Occipital lobe (tissue), 2 donors: Measurements from ENCODE around the gene PARP9. TPM values are rescaled to one million over a fixed set of nuclear protein-coding genes. Genes with fewer than 3 reads are reported as not detected.
"Not testable (repeated sequence)": the region's sequence is repeated elsewhere in the genome, so short reads cannot be mapped to it uniquely, and the experiment has no call there.

ENCODE experiments used
- DNase-seq: peaks from one replicate; lab custom pipeline; 2025; lab: John Stamatoyannopoulos, UW
- total RNA-seq: library from RNA; depleted of rRNA; stranded (reverse); fragments of >200 nt; gene quantifications from one replicate; pipeline ENCODE4 v1.2.3, GENCODE V29; 2014

Gene PARP9
- total RNA-seq, 1 donor from 2014 or later = 6.1 TPM

GRCh38 chr3:122523317-122523716 is 40.8 kb downstream of the PARP9 start:
- DNase-seq = no peak

GRCh38 chr3:122520861-122521260 is 43.2 kb downstream of the PARP9 start:
- DNase-seq = no peak

- no peak for DNase-seq
Observed at GRCh38 chr3:122519693-122520092, 44.4 kb downstream of the PARP9 start.

GRCh38 chr3:122516846-122517360 is 47.2 kb downstream of the PARP9 start:
- DNase-seq = no peak

GRCh38 chr3:122515870-122516269 is 48.2 kb downstream of the PARP9 start:
- DNase-seq = no peak

GRCh38 chr3:122515020-122515468 is 49.1 kb downstream of the PARP9 start:
- DNase-seq = no peak

- peak; percentile 85 for DNase-seq
Observed at GRCh38 chr3:122514123-122515019, 49.7 kb downstream of the PARP9 start, which contains the start of gene KPNA1. Gene KPNA1, minus strand, starts transcription at chr3:122514939. Its CDS starts 18,374 bp downstream, at chr3:122496565.

GRCh38 chr3:122513386-122514122 is 50.5 kb downstream of the PARP9 start:
- DNase-seq = no peak

- no peak for DNase-seq
Observed at GRCh38 chr3:122512284-122512683, 51.8 kb downstream of the PARP9 start.

- DNase-seq = no peak
Observed at GRCh38 chr3:122510878-122511535, 53.1 kb downstream of the PARP9 start.

- not testable (repeated sequence) for DNase-seq
Observed at GRCh38 chr3:122508944-122509343, 55.2 kb downstream of the PARP9 start.

GRCh38 chr3:122508135-122508914 is 55.8 kb downstream of the PARP9 start:
- no peak for DNase-seq

- DNase-seq = no peak
Observed at GRCh38 chr3:122506450-122506849, 57.6 kb downstream of the PARP9 start.

- no peak for DNase-seq
Observed at GRCh38 chr3:122505676-122506075, 58.4 kb downstream of the PARP9 start.

- no peak for DNase-seq
Observed at GRCh38 chr3:122502941-122503340, 61.2 kb downstream of the PARP9 start.

GRCh38 chr3:122502139-122502538 is 62.0 kb downstream of the PARP9 start:
- no peak for DNase-seq

- DNase-seq = not testable (repeated sequence)
Observed at GRCh38 chr3:122500964-122501363, 63.1 kb downstream of the PARP9 start.

- DNase-seq = no peak
Observed at GRCh38 chr3:122498152-122498551, 65.9 kb downstream of the PARP9 start.

- DNase-seq = no peak
Observed at GRCh38 chr3:122497425-122497824, 66.7 kb downstream of the PARP9 start.

GRCh38 chr3:122496508-122496907 is 67.6 kb downstream of the PARP9 start:
- DNase-seq = no peak

GRCh38 chr3:122493296-122493695 is 70.8 kb downstream of the PARP9 start:
- DNase-seq = no peak
